Measurements from ENCODE around the gene GRM2.

GRCh38 chr3:51718547-51719409 is 11.9 kb downstream of the GRM2 start:
- TF ChIP-seq CTCF (IDR thresholded peaks at IDR 0.05; ENCODE audit: low read length) (peak; percentile 98), EZH2 (optimal IDR thresholded peaks at IDR 0.05; ENCODE audit: low read depth, low read length) (no peak), EZH2phosphoT487 (IDR thresholded peaks at IDR 0.05; ENCODE audit: low read length) (no peak)

Data from MM.1S (cell line).